NCI-H345 treated with DMSO at 0.1 percent for 48 hours (cell line): Measurements from ENCODE around the gene PNPLA3.
"Not testable (repeated sequence)": the region's sequence is repeated elsewhere in the genome, so short reads cannot be mapped to it uniquely, and the experiment has no call there.

ENCODE experiments used
- DNase-seq: peaks from one replicate; lab custom pipeline; 2025; ENCODE audit not compliant: unreplicated experiment; lab: John Stamatoyannopoulos, UW

The PNPLA3 gene

DNA sequence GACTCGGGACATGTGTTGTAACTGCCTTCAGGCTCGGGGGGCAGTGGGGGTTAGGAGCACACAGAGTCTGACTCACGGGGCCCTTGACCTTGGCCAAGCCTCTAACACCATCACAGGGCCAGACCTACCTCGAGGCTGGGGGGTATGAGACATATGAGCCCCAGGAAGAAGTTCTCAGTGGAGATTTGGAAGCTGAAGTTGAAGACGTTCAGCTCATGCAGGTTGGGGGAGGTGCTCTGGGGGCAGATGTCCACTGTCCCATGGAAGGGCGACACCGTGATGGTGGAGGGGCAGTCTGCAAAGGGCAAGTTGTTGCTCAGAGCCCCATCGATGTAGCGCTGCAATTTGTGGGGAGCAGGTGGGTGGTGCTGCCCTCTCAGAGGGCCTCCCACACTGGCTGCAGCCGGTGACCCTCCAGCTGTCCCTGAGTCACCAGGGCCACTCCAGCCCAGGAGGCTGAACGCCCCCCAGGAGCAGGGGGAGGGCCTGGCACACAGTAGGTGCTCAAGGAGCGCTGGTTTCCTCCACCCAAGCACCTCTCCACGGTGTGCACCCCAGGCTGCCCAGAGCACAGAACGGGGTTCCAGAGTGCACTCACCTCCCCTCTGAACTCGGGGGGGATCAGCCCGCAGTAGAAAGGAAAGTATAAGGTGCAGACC is 34.3 kb upstream of the PNPLA3 start:
- DNase-seq = no peak

DNA sequence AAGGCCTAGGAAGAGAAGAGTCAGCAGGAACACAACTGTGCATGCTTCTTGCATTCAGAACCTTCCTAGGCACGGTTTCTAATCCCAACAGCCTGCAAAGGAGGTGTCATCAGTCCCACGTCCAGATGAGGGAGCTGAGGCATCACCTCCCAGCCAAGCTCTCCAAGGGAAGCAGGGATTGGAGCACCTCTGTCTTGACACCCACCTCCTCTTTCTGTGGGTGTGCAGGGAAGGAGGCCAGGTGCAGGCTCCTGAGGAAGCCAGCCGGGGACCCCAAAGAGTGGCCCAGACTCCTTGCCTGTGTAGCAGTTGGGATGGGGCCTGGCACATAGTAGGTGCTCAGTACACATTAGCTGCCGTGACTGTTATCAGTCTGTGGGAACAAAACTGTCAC is 33.7 kb upstream of the PNPLA3 start:
- no peak for DNase-seq

DNA sequence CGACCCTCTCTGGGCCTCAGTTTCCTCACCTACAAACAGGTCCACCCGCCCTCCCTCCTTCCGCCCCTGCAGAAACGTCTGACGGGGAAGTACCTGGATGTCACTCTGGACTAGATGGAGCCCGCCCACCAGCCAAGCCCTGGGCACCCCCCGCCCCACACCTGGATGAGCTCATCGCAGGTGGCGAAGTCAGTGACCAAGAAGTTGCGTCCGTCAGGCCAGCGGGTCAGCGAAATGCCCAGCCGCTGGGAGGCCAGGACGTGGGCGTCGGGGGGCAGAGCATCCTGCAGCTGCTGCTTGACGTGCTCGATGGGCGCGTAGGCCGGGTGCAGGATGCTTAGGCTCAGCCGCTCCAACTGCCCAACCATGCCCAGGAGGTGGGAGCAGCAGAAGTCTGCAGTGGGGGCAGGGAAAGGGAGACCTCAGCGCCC is 32.7 kb upstream of the PNPLA3 start:
- DNase-seq = no peak

DNA sequence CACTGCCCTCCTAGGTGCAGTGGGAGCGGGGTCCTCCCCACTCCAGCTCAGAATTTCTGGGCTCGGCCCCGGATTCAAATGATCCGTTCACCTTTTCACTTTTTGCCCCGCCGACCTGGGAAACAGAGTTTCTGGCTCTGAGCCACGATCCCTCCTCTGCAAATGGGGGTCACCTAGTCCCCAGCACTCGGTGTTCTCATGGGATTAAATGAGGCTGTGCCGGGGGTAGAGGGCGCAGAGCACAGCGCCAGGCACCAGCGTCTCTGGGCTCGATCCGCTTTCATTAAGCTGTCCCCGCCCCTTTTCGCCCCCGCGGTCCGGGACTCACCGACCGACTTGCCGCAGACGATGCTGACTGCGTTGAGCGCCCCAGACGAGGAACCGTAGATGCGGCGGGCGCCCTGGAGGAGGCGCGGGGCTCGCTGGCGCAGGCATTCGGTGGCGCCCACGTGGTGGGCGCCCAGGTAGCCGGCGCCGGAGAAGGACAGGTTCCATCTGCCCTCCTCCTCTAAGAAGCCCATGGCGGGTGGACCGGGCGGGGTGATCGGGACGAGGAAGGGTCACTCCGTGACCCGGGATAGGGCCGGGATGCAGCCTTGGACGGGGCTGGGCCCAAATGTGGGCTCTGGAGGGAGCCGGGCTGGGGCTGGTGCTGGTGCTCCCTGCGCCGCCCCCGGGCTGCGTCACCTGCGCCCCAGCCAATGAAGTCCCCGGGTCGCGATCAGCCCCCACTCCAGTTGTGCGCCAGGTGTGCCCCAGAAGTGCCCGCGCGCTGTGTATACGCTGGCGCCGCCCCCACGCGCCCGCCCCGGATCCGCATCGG is 32.0 kb upstream of the PNPLA3 start, which contains the start of gene PNPLA5:
PNPLA5 (minus strand) TSS at position 654 of the 823 bp plus-strand sequence; CDS start at position 521, 133 bp downstream.
- DNase-seq = no peak

DNA sequence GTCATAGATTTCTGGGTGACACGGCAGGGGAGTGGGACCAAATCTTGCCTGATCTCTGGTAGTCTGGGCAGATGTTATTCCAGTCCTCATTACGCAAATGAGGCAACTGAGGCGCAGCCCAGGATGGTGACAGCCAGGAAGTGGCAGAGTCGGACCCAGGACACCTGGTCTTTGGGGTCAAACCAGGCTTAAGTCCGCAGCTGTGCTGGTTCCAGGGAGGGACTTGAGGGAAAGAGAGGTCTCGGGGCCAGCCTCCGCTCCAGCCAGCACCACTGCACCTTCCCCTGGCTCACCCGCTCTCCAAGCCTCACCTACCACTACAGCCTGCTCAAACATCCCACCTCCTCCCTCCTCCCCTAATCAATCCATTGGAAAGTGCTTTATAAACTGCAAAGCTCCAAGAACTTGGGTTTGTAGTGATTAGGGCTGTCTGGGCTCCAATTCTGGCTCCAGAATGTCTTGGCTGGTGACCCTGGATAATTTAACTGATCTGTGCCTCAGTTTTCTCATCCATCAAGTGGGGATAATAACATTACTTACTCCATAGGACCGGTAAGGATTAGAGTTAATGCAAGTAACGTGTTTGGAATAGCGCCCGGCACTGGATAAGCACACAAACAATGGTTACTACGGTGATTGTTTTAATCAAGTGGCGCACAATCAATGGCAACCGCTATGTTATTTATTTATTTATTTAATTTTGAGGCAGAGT is 31.3 kb upstream of the PNPLA3 start:
- no peak for DNase-seq

DNA sequence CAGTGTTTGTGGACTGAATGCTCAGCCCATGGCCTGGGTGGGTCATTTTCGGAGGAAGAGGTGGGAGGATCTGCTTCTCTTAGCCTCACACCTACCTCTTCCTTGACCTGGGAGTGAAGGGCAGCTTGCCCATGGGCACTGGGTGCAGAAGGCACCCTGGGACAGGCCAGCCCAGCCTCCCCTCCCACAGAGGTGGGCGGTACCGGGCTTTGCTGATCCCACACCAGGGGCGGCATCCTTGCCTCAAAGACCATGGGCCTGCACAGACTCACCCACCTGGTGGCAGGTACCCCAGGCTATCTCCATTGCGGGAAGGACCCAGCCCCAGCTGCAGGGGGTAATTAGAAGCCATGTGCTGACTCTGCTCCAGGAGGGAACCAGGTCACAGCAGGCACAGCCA is 30.3 kb upstream of the PNPLA3 start:
- DNase-seq = no peak

DNA sequence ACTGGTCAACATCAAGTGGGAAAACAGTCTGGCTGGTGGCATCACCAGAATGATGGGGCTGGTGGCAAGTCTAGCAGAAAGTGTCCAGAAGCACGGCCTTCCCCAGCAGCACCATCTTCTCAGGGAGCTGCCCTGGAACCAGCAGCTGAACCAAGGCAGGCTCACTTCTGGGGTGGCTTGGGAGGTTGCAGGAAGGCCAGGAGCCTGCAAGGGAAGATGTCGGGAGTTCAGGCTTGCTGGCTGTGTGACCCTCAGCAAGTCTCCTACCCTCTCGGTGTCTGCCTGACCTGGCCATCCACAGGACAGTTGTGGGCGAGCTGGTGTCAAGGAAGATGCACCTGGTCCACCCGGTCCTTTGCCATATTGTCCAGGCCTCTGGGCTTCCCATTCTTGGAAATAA is 29.5 kb upstream of the PNPLA3 start:
- no peak for DNase-seq

DNA sequence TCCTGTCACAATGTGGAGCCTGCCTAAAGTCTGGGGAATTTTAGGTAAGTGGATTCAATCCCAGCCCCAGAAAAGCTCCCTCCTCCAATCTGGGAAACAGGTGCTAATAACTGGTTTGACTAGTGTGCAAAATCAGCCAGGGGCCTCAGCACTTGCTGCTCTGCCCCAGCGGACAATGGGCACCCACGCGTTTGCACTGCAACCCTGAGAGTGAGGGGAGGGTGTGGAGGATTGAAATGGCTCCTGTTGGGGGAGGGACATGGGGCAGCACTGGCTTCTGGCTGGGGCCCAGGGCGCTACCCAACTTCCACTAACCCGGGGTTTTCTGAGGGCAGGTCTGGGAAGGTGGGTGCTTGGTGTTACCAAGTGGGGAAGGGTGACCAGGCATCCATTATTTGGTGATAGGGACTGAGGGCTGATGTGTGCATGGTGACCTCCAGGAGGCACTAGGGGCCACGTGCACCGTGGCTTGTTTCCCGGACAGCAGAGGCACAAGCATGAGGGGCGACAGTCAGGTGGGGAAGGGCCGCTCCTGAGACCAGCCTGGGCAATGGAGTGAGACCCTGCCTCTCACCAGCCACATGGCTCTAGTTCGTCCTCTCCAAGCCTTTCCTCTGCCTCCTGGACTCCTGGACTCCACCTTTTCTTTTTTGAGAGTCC is 27.5 kb upstream of the PNPLA3 start:
- DNase-seq = no peak

DNA sequence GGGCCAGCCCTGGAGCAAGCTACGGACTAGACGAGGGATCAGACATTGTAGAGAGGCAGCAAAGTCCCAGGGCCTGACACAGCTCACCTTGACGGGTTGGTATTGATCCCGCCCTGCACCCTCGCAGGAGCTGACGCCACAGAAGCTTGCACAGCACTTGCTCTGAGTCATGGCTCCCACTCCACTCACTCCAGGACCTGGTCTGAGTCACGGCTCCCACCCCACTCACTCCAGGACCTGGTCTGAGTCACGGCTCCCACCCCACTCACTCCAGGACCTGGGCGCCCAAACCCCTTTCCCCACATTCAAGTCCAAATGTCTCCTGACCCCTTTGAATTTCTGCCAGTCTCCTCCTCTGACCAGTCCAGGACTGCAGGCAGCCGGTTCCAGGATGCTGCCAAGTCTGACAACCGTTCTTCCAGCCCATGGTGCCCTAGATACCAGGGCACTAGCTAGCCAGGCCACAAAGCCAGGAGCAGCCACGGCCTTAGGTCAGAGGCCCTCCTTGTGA is 25.8 kb upstream of the PNPLA3 start:
- no peak for DNase-seq

DNA sequence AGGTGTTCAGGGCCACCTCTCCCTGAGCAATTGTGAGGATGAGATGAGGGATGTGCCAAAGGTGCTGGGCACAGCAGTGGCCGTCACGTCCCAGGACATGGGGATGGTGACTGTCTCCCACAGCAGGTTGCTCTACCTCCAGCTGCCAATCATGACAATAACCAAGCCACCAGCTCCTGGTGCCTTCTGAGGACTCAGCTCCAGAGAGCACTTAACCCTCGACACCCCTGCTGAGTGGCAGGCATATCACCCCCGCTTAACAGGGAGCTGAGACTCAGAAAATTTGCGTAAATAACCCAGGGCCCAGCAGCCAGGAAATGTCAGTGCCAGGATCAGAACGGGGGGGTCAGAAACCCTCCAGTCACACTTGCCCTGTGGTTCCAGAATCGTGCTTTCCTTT is 23.4 kb upstream of the PNPLA3 start:
- no peak for DNase-seq

DNA sequence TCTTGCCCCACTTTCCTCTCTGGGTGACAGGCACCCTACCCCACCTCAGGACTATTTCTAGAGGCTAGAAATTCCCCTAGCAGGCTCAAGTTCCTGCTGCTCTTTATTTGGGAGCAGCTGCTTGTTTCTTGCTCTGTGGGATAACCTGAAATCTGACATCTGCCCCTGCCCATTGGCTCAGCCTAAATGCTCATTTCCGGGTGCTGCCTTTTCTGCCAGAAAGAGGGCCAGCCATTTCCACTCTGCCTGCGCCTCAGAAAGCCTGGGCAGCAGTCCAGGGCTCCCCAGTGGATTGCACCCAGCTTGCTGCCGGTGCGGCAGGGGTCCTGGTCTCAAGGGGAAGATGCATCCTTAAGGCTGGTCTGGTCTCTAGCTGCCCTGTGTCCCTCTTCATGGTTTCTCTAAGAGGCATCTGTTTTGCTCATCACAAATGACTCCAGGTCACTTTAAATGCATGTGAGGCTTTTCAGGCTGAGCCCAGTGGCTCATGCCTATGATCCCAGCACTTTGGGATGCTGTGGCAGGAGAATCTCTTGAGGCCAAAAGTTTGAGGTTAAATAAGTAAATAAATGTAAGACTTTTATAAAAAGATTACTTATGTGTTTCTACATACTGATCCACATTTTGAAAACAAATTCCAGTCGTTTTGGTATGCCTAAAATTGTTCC is 21.5 kb upstream of the PNPLA3 start:
- no peak for DNase-seq

DNA sequence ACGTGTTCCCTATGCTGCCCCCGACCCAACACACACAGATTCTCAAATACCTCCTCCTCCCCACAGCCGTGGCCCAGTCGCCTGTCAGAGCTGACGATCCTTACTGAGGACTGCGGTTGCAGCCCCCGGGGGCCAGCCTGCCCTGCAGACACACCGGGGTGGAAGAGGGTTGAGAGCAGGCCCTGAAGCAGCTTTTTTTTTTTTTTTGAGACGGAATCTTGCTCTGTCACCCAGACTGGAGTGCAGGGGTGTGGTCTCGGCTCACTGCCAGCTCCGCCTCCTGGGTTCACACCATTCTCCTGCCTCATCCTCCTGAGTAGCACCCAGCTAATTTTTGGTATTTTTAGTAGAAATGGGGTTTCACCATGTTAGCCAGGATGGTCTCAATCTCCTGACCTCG is 20.6 kb upstream of the PNPLA3 start:
- not testable (repeated sequence) for DNase-seq

DNA sequence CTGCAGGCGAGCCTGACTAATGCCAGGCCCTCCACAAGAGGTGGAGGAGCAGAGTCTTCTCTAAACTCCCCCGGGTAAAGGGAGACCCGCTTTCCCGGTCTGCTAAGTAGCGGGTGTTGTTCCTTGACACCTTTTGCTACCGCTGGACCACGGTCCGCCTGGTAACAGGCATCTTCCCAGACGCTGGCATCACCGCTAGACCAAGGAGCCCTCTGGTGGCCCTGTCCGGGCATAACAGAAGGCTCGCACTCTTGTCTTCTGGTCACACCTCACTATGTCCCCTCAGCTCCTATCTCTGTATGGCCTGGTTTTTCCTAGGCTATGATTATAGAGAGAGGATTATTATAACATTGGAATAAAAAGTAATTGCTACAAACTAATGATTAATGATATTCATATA is 19.2 kb upstream of the PNPLA3 start:
- DNase-seq = not testable (repeated sequence)

DNA sequence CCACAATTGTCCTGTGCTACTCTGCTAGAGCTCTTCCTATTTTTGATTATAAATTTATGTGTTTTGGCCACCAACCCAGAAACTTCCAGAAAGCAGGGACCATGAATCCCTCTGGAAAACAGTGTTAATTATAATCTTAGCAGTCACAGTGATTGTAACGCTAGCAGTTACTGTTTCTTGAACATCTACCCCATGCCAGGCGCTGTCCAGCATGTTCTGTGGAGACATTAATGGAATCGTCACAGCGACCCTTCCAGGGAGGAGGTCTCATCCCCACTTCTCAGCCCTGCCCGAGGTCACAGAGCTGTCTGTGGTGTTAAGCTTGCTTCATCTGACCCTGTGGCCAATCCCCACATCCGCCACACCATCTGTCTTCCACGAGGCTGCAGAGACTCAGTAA is 17.9 kb upstream of the PNPLA3 start:
- DNase-seq = no peak

DNA sequence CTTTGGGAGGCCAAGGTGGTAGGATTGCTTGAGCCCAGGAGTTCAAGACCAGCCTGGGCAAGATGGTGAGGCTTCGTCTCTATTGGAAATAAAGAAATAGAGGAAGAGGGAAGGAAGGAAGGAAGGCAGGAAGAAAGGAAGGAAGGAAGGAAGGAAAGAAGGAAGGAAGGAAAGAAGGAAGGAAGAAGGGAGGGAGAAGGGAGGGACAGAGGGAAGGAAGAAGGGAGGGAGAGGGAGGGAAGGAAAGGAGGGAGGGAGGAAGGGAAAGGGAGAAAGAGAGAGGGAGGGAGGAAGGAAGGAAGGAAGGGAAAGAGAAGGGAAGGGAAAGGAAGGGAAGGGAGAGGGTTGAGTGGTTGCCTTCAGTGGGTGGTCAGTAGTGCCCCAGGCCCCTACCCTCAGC is 13.9 kb upstream of the PNPLA3 start:
- DNase-seq = no peak

DNA sequence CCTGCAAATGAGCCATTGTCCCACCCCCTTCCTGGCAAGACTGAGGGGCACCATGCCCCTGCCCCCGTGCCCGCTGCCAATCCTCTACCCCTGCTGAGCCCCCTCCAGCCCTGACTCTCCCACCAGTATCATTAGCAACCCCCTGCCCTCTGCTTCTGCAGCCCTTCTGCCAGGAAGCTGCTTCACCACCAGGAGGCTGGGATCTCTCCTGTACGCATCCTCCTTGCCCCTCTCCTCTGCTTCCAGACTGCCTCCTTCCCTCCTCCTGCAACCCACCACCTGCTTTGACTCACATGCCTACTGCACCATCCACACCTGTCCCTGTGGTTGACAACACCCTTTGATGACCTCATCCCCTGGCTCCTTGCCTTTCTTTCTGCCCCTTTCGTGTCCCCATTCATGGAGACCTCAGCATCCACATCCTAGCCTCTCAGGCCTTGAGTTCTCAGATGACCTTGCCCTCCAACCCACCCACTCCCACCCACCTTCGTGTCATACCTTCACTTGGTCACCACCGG is 13.4 kb upstream of the PNPLA3 start:
- no peak for DNase-seq

DNA sequence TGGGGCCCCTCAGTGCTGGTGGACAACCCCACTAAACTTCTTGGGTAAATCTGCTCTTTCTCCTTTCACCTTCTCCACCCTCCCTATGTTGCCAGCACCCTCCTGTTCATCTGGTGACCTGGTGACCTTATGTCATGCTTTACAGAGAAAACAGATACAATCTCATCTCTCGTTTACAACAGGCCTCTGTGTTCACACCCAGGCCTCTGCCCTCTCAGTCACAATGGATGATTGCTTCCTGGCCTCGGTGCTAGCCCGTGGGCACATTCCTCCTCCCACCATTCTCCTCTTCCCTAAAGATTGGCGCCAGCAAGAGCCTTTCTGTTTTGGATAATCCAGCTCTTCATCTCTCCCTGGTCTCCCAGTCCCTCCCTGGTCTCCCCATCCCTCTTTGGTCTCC is 12.3 kb upstream of the PNPLA3 start:
- DNase-seq = no peak

DNA sequence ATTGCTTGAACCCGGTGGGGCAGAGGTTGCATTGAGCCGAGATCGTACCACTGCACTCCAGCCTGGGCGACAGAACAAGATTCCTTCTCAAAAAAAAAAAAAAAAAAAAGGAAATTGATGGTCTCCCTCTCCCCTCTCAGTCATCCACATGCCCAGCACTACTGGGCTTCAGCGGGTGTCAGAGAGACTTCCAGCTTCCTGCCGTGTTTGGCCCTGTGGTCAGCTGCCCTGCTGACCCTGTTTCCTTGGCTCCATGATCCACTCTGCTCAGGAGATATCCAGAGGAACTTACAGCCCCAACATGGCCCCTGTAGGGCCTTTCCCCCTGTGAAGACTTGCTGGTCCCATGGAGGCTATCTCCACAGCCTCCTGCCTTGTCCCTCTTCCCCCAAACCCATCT is 6.1 kb upstream of the PNPLA3 start:
- no peak for DNase-seq

DNA sequence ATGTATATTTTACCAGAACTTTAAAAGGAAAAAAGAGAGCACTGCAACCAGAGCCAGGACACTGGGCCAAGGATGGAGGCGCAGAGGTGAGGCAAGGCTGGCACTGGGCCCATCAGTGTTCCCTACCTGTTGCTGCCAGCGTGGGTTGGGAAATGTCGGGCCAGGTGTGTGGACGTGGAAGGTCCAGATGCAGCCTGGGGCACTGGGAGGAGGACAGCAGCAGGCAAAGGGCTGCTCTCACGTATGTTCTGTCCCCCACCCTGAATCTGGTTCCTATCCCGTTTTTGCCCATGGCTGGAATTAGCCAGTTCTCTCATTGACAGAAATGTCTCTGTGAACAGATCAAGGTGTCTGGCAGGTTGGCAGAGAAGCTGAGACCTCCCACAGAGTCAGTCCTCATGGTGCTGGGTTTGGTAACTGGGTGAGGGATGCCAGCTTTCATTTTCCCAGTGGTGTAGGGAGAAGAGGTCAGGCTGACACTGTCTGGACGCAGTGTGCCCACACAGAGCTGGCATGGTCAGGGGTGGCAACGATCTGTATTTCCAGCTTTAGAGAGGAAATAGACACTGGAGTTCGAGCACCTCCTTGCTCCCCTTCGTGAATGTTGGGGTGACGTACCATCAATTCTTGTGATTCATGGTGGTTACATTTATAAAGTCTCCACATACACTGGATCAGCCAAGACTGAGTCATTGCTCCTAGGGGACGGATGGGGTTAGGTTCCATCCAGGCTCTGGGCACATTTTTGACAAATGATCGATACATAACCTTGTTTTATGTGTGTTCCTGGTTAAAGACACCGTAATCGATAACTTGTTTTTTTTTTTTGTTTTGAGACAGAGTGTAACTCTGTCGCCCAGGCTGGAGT is 4.3 kb upstream of the PNPLA3 start:
- DNase-seq = no peak
